DMS114 treated with DMSO at 0.1 percent for 48 hours (cell line): ENCODE measurements around the gene PELI3.
"Not testable (repeated sequence)": the region's sequence is repeated elsewhere in the genome, so short reads cannot be mapped to it uniquely, and the experiment has no call there.

Experiments used
- DNase-seq: peaks from one replicate; lab custom pipeline; 2025; ENCODE audit not compliant: unreplicated experiment; lab: John Stamatoyannopoulos, UW

Gene PELI3, protein sequence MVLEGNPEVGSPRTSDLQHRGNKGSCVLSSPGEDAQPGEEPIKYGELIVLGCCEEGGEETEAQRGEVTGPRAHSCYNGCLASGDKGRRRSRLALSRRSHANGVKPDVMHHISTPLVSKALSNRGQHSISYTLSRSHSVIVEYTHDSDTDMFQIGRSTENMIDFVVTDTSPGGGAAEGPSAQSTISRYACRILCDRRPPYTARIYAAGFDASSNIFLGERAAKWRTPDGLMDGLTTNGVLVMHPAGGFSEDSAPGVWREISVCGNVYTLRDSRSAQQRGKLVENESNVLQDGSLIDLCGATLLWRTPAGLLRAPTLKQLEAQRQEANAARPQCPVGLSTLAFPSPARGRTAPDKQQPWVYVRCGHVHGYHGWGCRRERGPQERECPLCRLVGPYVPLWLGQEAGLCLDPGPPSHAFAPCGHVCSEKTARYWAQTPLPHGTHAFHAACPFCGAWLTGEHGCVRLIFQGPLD

DNA sequence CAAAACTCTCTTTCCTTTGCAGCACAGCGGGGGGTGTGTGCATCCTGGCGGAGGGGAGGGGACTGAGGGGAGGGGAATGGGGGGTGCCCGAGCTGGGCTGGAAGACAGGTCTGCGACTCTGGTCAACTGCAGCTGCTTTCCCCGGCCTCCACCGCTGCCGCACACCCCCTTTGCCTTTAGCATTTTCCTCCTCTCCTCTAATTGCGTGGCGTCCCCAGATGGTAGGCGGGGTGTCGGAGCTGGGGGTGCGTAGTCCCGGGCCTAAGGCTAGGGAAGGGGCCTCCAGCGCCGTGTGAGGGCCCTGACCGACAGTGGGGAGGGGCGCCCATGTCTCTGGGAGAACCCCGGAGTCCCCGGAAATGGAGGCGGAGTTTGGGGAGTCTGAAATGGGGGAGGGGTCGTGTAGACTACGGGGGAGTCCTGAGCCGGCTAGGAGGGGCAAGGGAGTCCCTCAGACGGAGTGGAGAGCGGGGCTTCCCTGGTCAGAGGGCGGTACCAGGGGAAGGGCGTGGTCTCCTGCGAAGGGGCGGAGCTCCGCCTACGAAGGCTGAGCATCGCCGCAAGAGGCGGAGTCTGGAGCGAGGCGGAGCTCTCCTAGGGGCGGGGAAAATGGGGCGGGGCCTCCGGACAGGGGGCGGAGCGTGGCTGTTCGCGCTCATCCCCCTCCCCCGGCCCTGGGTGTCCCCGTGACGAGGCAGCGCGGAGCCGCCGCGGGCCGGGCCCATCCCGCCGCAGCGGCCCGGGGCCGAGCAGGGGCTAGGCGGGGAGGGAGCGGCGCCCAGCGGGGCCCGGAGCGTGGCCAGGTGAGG lies at the start of gene PELI3:
Gene PELI3, plus strand, starts transcription at position 681 of the 809 bp plus-strand sequence. CDS start 1,224 bp downstream, outside the sequence.
- DNase-seq, result peak; percentile 72

DNA sequence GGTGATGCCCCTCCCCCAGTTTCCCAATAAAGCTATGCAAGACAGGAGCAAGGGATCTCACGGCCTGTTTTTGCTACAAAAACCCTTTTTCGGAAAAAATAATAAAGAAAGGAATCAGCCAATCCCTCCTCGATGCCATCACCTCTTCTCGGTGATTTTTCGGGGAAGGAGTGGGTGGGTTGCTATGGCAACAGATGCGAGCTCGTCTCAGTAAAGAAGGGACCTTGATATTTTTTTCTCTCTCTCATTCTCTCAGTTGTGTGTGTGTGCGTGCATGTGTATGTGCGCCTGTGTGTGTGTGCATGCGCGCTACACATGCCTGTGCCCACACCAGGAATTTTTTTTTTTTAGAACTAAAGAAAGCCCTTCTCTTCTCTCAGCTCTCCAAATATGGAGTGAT lies 49.7 kb upstream of the PELI3 start:
- no peak for DNase-seq

DNA sequence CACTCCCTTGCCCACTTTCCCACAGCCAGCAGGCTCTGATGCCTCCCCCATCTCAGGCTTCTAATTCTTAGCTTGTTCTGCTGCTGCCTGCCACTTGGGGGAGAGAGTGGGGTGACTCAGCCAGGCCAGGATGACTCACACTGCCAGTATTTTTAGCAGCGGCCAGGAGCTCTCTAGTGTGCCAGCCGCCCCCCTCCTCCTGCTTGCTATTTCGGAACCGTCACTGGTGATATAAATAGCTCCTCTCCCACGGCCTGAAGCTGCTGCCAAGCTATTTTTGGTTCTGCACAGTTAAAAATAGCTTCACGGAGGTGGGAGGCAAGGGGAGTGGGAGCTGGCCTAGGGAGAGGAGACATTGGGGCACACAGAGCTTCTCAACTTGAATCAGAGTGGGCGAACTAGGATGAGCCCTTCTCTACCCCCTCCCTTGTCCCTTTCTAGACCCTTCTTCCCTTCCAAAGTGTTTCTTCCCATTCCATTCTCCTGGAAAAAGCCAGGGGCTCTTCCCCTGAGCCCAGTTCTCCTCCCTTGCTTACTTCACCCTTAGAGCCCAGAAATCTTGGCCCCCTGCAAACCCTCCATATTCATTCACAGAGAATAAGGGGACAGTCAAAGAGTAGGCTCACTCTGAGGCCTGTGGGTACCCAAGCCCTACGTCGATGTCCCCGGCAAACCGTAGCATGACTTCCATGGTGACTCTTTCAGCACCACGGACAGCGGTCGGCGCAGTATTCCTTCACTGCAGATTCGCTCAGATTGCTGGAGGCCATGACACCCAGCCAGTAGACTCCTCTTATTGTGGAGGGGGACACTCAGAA lies 48.3 kb upstream of the PELI3 start:
- DNase-seq, result no peak

DNA sequence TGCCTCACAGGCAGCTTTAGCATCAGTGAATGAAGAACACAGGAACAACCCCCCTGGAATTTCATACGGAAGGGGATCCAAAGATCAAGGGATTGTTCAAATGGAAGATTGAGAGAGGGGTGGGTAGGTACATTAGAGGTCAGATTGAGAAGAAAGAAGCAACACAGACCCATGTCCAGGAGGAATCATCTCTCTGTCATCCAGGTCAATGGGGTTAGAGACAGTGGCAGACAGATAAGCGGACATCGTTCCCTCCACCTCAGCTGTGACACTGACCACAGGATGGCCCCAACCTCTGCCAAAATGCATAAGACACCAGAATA lies 47.8 kb upstream of the PELI3 start:
- DNase-seq, result no peak

DNA sequence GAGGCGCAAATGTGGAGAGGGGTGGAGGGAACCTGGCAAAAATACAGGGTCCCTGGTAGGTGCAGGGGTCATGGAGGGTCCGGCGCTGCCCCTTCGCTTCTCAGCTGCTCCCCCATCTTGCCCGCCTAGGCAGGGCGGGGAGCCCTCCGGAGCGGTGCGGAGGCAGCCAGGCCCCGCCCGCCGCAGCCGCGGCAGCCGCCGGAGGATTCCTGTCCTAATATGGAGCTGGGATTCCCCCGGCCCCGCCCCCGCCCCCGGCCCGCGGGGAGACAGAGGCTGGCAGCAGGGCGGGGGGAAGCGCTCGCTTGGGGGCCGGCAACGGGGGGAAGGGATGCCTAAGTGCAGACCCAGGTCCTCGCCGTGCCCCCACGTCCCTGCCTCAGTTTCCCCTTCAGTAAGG lies 46.9 kb upstream of the PELI3 start:
- no peak for DNase-seq

DNA sequence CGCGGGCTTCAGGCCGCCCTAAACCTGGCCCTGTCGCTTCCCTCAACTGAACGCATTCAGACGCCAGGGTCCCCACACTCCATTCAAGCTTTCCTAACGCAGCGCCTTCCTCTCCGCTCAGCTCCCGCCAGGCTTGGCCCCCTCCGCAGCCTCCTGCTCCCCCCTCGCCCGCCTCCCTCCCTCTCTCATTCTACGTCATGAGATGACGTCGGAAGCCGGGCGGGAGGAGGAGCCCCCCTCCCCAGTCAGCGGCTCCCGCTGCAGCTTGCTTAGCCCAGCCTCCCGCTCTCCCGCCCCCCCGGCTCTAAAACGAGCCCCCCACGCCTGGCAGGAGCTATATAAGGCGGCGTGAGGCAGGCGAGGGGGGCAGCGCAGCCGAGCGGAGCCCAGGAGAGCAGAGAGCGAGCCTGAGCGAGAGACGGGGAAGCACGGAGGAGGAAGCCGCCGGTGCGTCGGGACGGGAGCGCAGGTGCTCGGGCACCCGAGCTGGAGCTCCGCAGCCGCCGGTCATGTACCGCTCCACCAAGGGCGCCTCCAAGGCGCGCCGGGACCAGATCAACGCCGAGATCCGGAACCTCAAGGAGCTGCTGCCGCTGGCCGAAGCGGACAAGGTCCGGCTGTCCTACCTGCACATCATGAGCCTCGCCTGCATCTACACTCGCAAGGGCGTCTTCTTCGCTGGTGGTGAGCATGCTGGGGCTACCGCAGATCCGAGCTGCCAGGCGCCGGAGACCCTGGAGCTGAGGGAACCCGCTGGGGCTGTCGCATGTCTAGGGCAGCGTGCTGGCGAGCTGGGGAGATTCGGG lies 45.8 kb upstream of the PELI3 start, which contains the start of gene NPAS4:
Gene NPAS4, plus strand, starts transcription at position 365 of the 806 bp plus-strand sequence. Its CDS starts 145 bp downstream, at position 510.
- DNase-seq, result peak; percentile 22

DNA sequence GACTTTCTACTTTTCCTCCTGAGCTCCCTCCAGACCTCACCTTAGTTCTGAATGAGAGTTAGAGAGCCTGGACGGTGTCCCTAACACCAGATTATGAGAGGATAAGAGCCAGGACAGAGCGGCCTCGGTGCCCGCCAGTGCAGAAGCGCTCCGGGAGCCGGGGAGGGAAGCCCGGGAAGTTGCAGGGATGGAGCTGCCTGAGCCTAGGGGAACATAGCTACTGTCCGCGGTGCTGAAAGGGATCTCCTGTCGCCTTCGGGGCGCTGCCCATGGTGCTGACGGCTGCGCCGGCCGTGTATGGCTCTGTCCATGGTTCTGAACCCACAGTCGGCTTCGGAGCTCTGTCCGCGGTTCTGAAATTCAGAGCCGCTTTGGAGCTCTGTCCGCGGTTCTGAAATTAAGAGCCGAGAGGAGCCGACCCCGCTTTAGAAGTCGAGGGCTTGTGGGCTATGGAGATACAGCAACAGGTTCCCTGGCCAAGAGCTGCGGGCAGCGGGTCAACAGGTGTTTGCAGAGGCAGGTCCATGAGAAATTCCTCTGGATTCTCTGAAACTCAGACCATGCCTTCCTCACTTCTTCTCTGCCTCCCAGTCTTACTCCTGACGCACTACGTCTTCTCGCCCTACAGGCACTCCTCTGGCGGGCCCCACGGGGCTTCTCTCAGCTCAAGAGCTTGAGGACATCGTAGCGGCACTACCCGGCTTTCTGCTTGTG lies 45.1 kb upstream of the PELI3 start:
- peak; percentile 76 for DNase-seq

DNA sequence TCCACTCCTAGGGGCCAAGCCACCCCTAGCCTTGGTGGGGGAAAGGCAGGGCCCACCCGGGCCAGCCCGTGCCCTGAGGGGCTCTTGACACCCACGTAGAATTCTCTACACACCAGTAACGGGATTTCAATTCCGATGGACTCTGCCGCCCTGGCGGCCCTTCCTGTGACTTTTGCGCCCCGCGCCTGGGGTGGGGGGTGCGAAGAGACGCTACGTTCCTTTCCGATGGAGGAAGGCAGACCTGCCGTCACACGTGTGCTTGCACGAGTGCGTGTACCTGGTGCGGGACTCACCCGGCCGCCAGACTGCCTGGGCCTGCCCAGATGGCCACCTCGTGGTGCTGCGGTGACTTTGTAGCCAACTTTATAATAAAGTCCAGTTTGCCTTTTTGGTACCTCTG lies 40.4 kb upstream of the PELI3 start:
- DNase-seq, result no peak

DNA sequence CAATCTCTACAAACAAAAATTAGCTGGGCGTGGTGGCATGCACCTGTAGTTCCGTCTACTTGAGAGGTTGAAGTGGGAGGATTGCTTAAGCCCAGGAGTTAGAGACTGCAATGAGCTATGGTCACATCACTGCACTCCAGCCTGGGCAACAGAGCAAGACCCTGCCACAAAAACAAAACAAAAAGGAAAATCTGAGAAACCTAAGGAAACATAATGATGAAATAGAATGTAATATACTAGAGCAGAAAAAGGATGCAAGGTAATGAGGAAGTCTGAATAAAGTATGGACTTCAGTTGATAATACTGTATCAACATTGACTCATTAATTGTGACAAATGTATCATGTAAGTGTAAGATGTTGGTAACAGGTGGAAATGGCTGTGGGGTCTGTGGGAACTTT lies 37.8 kb upstream of the PELI3 start:
- DNase-seq, result no peak

DNA sequence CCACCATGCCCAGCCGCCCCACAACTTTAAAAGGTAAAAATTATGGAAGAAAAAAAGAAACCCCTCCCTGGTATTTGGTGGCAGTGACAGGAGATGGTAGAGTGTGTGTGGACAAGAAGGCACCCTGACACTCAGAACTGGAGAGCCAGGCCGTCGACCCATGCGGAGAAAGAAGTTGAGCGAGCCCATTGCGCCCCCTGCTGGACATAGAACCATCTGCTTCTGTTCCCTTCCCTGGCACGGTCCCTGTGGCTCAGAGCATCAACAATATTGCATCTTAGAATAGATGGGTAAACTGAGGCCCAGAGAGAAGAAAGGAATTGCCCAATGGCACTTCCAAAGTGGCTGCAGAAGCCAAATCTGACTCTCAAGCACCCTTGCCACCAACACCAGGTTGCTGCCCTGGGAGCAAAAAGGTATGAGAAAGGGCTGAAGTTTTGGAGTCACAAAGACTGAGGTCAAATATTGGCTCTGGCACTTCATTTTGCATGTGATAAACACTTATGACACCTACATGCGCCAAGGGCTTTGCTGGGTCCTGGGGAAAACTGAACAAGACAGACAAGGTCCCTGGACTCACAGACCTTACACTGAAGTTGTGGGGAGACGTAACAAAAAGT lies 36.6 kb upstream of the PELI3 start:
- DNase-seq, result peak; percentile 69

DNA sequence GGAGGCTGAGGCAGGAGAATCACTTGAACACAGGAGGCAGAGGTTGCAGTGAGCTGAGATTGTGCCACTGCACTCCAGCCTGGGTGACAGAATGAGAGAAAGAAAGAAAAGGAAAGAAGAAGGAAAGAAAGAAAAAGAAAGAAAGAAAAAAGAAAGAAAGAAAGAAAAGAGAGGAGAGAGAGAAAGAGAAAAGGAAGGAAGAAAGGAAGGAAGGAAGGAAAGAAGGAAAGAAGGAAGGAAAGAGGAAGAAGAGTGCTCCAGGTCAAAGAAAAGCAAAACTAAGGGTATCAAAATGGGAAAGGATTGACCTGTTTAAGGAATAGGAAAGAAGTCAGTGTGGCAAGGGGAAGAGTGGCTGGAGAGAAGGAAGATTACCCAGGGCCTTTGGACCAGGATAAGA lies 35.4 kb upstream of the PELI3 start:
- DNase-seq, result not testable (repeated sequence)

DNA sequence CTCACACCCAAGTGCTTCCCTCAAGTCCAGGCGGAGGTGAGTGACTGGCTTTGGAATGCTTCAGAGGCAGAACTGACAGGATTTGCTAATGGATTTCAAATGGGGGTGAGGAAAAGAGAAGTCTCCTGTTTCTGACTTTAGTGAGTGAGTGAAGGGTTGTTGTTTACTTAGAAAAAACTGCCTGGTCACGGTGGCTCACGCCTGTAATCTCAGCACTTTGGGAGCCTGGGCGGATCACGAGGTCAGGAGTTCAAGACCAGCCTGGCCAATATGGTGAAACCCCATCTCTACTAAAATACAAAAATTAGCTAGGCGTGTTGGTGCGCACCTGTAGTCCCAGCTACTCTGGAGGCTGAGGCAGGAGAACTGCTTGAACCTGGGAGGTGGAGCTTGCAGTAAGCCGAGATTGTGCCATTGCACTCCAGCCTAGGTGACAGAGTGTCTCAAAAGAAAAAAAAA lies 34.8 kb upstream of the PELI3 start:
- DNase-seq, result not testable (repeated sequence)

DNA sequence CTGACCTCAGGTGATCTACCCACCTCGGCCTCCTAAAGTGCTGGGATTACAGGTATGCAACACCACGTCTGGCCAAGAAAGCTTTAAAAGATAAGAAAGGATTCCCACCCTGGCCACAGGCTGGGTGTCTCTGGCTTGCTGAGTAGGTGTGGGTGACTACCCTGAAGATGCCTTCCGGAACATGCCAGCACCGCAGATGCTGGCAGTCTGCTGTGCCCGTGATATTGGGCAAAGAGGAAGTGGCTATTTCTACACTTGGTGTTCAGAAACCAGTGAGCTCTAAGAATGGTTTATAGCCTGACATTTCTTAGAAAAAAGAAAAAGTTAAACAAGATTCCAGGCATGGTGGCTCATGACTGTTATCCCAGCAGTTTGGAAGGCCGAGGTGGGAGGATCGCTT lies 34.1 kb upstream of the PELI3 start:
- no peak for DNase-seq

DNA sequence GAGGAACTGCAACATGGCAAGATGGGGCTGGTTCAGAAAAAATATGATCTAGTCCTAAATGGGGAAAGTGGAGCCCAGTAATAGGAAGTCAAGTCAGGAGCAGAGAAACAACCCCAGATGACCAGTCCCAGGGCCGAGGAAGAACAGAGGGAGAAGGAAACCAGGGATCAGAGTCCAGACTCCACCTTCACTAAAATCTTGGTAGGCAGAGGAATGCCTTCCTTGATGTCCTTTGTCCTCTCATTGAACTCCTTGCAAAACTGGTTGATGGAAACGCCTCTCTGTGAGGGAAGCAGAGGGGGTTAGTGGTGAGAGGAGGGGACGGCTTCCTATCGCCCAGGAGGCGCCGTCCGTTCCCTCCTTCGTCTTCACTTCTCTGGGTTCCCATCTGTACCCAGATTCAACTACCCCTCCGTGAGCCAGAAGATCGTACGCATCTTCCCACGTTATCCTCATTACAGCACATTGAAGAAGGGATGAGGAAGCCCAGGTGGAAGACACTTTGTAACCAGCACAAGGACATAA lies 28.7 kb upstream of the PELI3 start:
- no peak for DNase-seq

DNA sequence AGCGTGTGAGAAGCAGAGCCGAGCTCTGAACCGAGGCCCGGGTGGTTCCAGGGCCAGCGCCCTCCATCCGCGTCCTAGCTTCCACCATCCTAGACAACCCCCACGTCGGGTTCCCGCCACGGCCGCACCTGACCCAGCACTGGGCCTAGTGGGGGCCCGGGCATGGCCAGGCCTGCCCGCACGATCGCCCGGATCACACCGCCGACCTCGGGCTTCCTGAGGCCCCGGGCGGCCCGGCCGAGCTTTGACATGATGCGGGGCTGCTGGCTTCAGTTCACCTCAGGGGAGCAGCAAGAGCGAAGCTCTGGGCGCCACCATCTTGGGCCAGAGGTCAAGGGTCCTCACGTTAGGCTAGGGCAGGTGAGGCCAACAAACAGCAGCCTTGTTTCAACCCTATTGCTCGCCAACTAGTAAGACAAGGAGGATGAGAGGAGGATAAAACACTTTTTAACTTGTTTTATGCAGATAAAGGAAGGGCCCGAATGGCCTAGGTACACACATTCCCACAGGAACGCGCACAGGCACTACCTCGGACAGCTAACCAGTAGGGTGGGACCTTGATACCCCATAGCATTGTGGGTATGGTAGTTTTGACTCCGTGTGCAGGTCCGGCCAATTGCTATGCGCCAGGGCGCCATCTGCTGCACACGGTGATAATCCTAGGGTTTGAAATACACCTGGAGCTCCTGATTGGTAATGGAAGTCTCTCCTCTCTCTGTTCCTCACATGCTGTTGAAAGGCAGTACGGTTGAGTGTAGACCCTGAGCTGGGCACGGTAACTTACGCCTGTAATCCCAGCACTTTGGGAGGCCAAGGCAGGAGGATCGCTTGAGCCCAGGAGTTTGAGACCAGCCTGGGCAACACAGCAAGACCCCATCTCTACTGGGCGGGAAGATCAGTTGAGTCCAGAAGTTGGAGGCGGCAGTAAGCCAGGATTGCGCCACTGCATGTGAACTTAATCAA lies 27.9 kb upstream of the PELI3 start, which contains the start of gene MRPL11:
Gene MRPL11, minus strand, starts transcription at position 345 of the 963 bp plus-strand sequence. Its CDS starts 94 bp downstream, at position 251.
- peak; percentile 95 for DNase-seq

DNA sequence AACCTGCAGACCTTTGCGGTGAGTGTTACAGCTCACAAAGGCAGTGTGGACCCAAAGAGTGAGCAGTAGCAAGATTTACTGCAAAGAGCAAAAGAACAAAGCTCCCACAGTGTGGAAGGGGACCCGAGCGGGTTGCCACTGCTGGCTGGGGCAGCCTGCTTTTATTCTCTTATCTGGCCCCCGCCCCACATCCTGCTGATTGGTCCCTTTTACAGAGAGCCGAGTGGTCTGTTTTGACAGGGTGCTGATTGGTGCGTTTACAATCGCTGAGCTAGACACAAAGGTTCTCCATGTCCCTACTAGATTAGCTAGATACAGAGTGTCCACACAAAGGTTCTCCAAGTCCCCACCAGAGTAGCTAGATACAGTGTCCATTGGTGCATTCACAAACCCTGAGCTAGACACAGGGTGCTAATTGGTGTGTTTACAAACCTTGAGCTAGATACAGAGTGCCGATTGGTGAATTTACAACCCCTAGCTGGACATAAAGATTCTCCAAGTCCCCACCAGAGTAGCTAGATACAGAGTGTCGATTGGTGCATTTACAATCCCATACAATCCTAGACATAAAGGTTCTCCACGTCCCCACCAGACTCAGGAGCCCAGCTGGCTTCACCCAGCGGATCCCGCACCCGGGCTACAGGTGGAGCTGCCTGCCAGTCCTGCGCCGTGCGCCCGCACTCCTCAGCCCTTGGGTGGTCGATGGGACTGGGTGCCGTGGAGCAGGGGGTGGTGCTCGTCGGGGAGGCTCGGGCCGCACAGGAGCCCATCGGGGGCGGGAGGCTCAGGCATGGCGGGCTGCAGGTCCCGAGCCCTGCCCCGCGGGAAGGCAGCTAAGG lies 26.4 kb upstream of the PELI3 start:
- not testable (repeated sequence) for DNase-seq

DNA sequence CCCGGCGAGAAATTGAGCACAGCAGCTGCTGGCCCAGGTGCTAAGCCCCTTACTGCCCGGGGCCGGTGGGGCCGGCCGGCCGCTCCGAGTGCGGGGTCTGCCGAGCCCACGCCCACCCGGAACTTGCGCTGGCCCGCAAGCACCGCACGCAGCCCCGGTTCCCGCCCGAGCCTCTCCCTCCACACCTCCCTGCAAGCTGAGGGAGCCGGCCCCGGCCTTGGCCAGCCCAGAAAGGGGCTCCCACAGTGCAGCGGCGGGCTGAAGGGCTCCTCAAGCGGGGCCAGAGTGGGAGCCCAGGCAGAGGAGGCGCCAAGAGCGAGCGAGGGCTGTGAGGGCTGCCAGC lies 25.8 kb upstream of the PELI3 start:
- DNase-seq, result not testable (repeated sequence)
